ENCODE measurements around the gene ADGB. TPM values are rescaled to one million over a fixed set of nuclear protein-coding genes. Genes with fewer than 3 reads are reported as not detected.
A peak's percentile ranks its signal among the peaks of the same experiment; 100 is the strongest.

The ADGB gene
- total and polyA plus RNA-seq, 9 of the 15 experiments (the other 6 are each of a cell fraction or from before 2014, with no cell fraction given), result not detected

GRCh38 chr6:146855889-146856288 is 257.1 kb downstream of the ADGB start:
- no peak for ATAC-seq
- H3K79me2 ChIP-seq (ENCODE audit: control insufficient read depth, insufficient read depth, low read length), result peaks cover 56% of the 10 kb centered on the region
- H3K27me3 ChIP-seq (ENCODE audit: control insufficient read depth in 2 of 2, insufficient read depth in 2 of 2, low read length in 2 of 2), result no peaks in the 10 kb centered on the region
- FAIRE-seq, result no peak
- peak overlapping the region; percentile 74 to 87; a peak in 3 of 4 replicates for H3K9ac ChIP-seq (ENCODE audit: insufficient read depth in 1 of 2, low read depth in 2 of 2, low read length in 2 of 2)
- DNase-seq (ENCODE audit: extremely low read depth in 1 of 4, low spot score in 3 of 4), result no peak
- H3K36me3 ChIP-seq (ENCODE audit: control insufficient read depth, insufficient read depth, low read length), result peaks cover 30% of the 10 kb centered on the region
- BruUV-seq (replicated peaks), result no TSS peak
- ChIA-PET POLR2A (interaction anchor here (0.6 to 1.4 kb wide), 7 partner anchors 9 to 530 kb away, joined by 3 to 6 read pairs (median 3); no protein-coding TSS in a partner anchor), CTCF (ENCODE audit: low intra/inter-chr PET ratio) (no interaction called here)
- H3K27ac ChIP-seq (ENCODE audit: extremely low read depth, low read depth, low read length), result peak overlapping the region; percentile 69
- peak overlapping the region; percentile 54 for H3K4me3 ChIP-seq
- peaks cover 9 to 24% of the 10 kb centered on the region in 2 experiments for H3K4me1 ChIP-seq (replicated peaks in 1 of 2; ENCODE audit: control insufficient read depth in 2 of 2, insufficient read depth in 2 of 2, low read length in 2 of 2)
- H3K9me1 ChIP-seq (ENCODE audit: control insufficient read depth, insufficient read depth, low read length), result no peaks in the 10 kb centered on the region
- intact Hi-C loops (cut with micrococcal nuclease), result loop anchor here (2.0 to 5.0 kb wide), 6 partner anchors 29 to 429 kb away; no protein-coding TSS in a partner anchor
- in situ Hi-C loops (cut with MboI), result no loop called here
- H3K4me2 ChIP-seq (ENCODE audit: insufficient read depth, low read length), result peak overlapping the region; percentile 96
- peak overlapping the region; percentile 78 for H2AFZ ChIP-seq (ENCODE audit: low read depth, low read length)
- WGBS (ENCODE audit: insufficient coverage, low coverage, missing lambda C conversion rate), result 6% methylated on average over 1 of the region's 1 CpG
- no peaks in the 10 kb centered on the region for H4K20me1 ChIP-seq (replicated peaks; ENCODE audit: control insufficient read depth, insufficient read depth, low read length)
- H3K9me3 ChIP-seq (replicated peaks; ENCODE audit: control insufficient read depth, insufficient read depth, low read depth, low read length), result no peaks in the 10 kb centered on the region; the same call in 1 of the 2 replicates
- no peak for TF ChIP-seq CBX2 (IDR thresholded peaks at IDR 0.05; ENCODE audit: insufficient read depth, low read length, poor library complexity, severe bottlenecking)
- 0 out of 4 replicates have a peak, but pooled peaks of 1 of the 2 experiments have one; percentile 38 for TF ChIP-seq UBTF (IDR thresholded peaks at IDR 0.05; ENCODE audit: borderline replicate concordance in 1 of 2, low read depth in 2 of 2, low read length in 2 of 2)
- TF ChIP-seq SPI1 (IDR thresholded peaks at IDR 0.05; ENCODE audit: borderline replicate concordance, low read depth, low read length), result peak; percentile 68; the same call in 1 of the 2 replicates
- TF ChIP-seq YY1 (IDR thresholded peaks at IDR 0.05; ENCODE audit: borderline replicate concordance in 1 of 3, control insufficient read depth in 1 of 3, extremely low read depth in 1 of 3, insufficient read depth in 3 of 3, insufficient read length in 1 of 3, insufficient replicate concordance in 2 of 3, low read depth in 1 of 3, low read length in 2 of 3), result no peak
- TF ChIP-seq IRF1 (CRISPR knock-in tag; IDR thresholded peaks at IDR 0.05; ENCODE audit: borderline replicate concordance), result no peak
- TF ChIP-seq MYC (IDR thresholded peaks at IDR 0.05; ENCODE audit: low read depth, low read length), result no peak
- TF ChIP-seq MYC (CRISPR knock-in tag; IDR thresholded peaks at IDR 0.05; ENCODE audit: borderline replicate concordance, low read depth), result no peak
- no peak for TF ChIP-seq STAG1 (CRISPR knock-in tag; IDR thresholded peaks at IDR 0.05; ENCODE audit: borderline replicate concordance)
- TF ChIP-seq NR2C2 (CRISPR knock-in tag; IDR thresholded peaks at IDR 0.05), result 0 out of 2 replicates have a peak, but pooled peaks have one; percentile 5
- no peak for TF ChIP-seq NR2C2 (tag; IDR thresholded peaks at IDR 0.05)
- peak; percentile 53; the same call in 1 of the 2 replicates for TF ChIP-seq NR1H2 (CRISPR knock-in tag; IDR thresholded peaks at IDR 0.05)
- 0 out of 2 replicates have a peak, but pooled peaks have one; percentile 9 for TF ChIP-seq CTBP1 (IDR thresholded peaks at IDR 0.05; ENCODE audit: borderline replicate concordance)
- TF ChIP-seq ZNF24 (IDR thresholded peaks at IDR 0.05), result peak; percentile 95
- TF ChIP-seq, protein P1, sequence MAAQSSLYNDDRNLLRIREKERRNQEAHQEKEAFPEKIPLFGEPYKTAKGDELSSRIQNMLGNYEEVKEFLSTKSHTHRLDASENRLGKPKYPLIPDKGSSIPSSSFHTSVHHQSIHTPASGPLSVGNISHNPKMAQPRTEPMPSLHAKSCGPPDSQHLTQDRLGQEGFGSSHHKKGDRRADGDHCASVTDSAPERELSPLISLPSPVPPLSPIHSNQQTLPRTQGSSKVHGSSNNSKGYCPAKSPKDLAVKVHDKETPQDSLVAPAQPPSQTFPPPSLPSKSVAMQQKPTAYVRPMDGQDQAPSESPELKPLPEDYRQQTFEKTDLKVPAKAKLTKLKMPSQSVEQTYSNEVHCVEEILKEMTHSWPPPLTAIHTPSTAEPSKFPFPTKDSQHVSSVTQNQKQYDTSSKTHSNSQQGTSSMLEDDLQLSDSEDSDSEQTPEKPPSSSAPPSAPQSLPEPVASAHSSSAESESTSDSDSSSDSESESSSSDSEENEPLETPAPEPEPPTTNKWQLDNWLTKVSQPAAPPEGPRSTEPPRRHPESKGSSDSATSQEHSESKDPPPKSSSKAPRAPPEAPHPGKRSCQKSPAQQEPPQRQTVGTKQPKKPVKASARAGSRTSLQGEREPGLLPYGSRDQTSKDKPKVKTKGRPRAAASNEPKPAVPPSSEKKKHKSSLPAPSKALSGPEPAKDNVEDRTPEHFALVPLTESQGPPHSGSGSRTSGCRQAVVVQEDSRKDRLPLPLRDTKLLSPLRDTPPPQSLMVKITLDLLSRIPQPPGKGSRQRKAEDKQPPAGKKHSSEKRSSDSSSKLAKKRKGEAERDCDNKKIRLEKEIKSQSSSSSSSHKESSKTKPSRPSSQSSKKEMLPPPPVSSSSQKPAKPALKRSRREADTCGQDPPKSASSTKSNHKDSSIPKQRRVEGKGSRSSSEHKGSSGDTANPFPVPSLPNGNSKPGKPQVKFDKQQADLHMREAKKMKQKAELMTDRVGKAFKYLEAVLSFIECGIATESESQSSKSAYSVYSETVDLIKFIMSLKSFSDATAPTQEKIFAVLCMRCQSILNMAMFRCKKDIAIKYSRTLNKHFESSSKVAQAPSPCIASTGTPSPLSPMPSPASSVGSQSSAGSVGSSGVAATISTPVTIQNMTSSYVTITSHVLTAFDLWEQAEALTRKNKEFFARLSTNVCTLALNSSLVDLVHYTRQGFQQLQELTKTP (IDR thresholded peaks at IDR 0.05; ENCODE audit: low read depth in 1 of 2, partially characterized antibody in 2 of 2), result peak in 1 of 2 experiments; percentile 14
